ENCODE results near the gene DET1.
"Not testable (repeated sequence)": the region's sequence is repeated elsewhere in the genome, so short reads cannot be mapped to it uniquely, and the experiment has no call there.

The DET1 gene

GRCh38 chr15:88539441-88539840 lies 7.0 kb downstream of the DET1 start:
- no peak for DNase-seq

GRCh38 chr15:88538972-88539371 lies 7.5 kb downstream of the DET1 start:
- DNase-seq: no peak

GRCh38 chr15:88537591-88538317 lies 8.7 kb downstream of the DET1 start:
- DNase-seq: no peak

- DNase-seq: no peak
Measured at GRCh38 chr15:88535607-88536313, 10.7 kb downstream of the DET1 start.

GRCh38 chr15:88535100-88535499 lies 11.4 kb downstream of the DET1 start:
- DNase-seq: no peak

GRCh38 chr15:88533376-88533775 lies 13.1 kb downstream of the DET1 start:
- DNase-seq: no peak

GRCh38 chr15:88529021-88529630 lies 17.4 kb downstream of the DET1 start:
- DNase-seq: no peak

GRCh38 chr15:88526247-88526879 lies 20.1 kb downstream of the DET1 start:
- no peak for DNase-seq

- DNase-seq: no peak
Measured at GRCh38 chr15:88525418-88525817, 21.1 kb downstream of the DET1 start.

- not testable (repeated sequence) for DNase-seq
Measured at GRCh38 chr15:88524094-88524493, 22.4 kb downstream of the DET1 start.

GRCh38 chr15:88518903-88519302 lies 27.6 kb downstream of the DET1 start:
- no peak for DNase-seq

GRCh38 chr15:88513195-88513594 lies 33.3 kb downstream of the DET1 start:
- DNase-seq: no peak

GRCh38 chr15:88512601-88513000 lies 33.9 kb downstream of the DET1 start:
- DNase-seq: no peak

- peak in 1 of 2 experiments; percentile 16 for DNase-seq
Measured at GRCh38 chr15:88512078-88512477, 34.4 kb downstream of the DET1 start.

GRCh38 chr15:88511161-88511560 lies 35.3 kb downstream of the DET1 start:
- no peak for DNase-seq

GRCh38 chr15:88509964-88510363 lies 36.5 kb downstream of the DET1 start:
- DNase-seq: no peak

- DNase-seq: no peak
Measured at GRCh38 chr15:88509321-88509720, 37.2 kb downstream of the DET1 start.

- DNase-seq: no peak
Measured at GRCh38 chr15:88506628-88507027, 39.9 kb downstream of the DET1 start.

GRCh38 chr15:88505721-88506120 lies 40.8 kb downstream of the DET1 start:
- no peak for DNase-seq

GRCh38 chr15:88504445-88504844 lies 42.0 kb downstream of the DET1 start:
- DNase-seq: no peak

- DNase-seq: no peak
Measured at GRCh38 chr15:88498996-88499395, 47.5 kb downstream of the DET1 start.

- DNase-seq: no peak
Measured at GRCh38 chr15:88497109-88497765, 49.2 kb downstream of the DET1 start.

- no peak for DNase-seq
Measured at GRCh38 chr15:88493844-88494243, 52.6 kb downstream of the DET1 start.
